ENCODE results near the gene LDB3.

Gene LDB3

GRCh38 chr10:86699125-86699524, 30.8 kb downstream of the LDB3 start:
- Histone ChIP-seq H3K27ac (ENCODE audit: low read depth, low read length) (no peak overlapping the region), H3K79me2 (ENCODE audit: control insufficient read depth, low read length) (no peaks in the 10 kb centered on the region), H3K4me3 (ENCODE audit: low read length) (no peak overlapping the region), H3K9me3 (ENCODE audit: control insufficient read depth, insufficient read depth, low read length) (no peaks in the 10 kb centered on the region), H3K4me2 (ENCODE audit: low read length) (no peak overlapping the region), H4K20me1 (ENCODE audit: control insufficient read depth, insufficient read depth, low read depth, low read length) (no peaks in the 10 kb centered on the region), H3K4me1 (ENCODE audit: control insufficient read depth, low read length) (no peaks in the 10 kb centered on the region), H3K27me3 (ENCODE audit: control insufficient read depth, low read length) (peaks cover 6% of the 10 kb centered on the region), H3F3A (ENCODE audit: control insufficient read depth, insufficient read depth) (no peaks in the 10 kb centered on the region), H3K9me2 (replicated peaks; ENCODE audit: control insufficient read depth, low read length) (no peaks in the 10 kb centered on the region), H3K36me3 (ENCODE audit: control insufficient read depth, low read length) (no peaks in the 10 kb centered on the region)
- no peak for TF ChIP-seq EZH2phosphoT487 (IDR thresholded peaks at IDR 0.05; ENCODE audit: borderline replicate concordance, low read length)

- Histone ChIP-seq H3K9me3 (ENCODE audit: control insufficient read depth, insufficient read depth, low read length) (no peaks in the 10 kb centered on the region), H3K79me2 (ENCODE audit: control insufficient read depth, low read length) (no peaks in the 10 kb centered on the region), H3K9me2 (replicated peaks; ENCODE audit: control insufficient read depth, low read length) (no peaks in the 10 kb centered on the region), H3K4me2 (ENCODE audit: low read length) (no peak overlapping the region), H3K36me3 (ENCODE audit: control insufficient read depth, low read length) (no peaks in the 10 kb centered on the region), H4K20me1 (ENCODE audit: control insufficient read depth, insufficient read depth, low read depth, low read length) (no peaks in the 10 kb centered on the region), H3K27me3 (ENCODE audit: control insufficient read depth, low read length) (peaks cover 4% of the 10 kb centered on the region; the same call in 1 of the 2 replicates), H3K27ac (ENCODE audit: low read depth, low read length) (no peak overlapping the region), H3F3A (ENCODE audit: control insufficient read depth, insufficient read depth) (no peaks in the 10 kb centered on the region), H3K4me1 (ENCODE audit: control insufficient read depth, low read length) (no peaks in the 10 kb centered on the region), H3K4me3 (ENCODE audit: low read length) (no peak overlapping the region)
- TF ChIP-seq CTCF (IDR thresholded peaks at IDR 0.05; ENCODE audit: low read depth, low read length, poor library complexity, severe bottlenecking), result no peak
- TF ChIP-seq EZH2phosphoT487 (IDR thresholded peaks at IDR 0.05; ENCODE audit: borderline replicate concordance, low read length), result no peak
Observed at GRCh38 chr10:86699541-86699940, 31.2 kb downstream of the LDB3 start.

GRCh38 chr10:86699991-86700840, 31.9 kb downstream of the LDB3 start:
- no peak for TF ChIP-seq EZH2phosphoT487 (IDR thresholded peaks at IDR 0.05; ENCODE audit: borderline replicate concordance, low read length)
- TF ChIP-seq CTCF (IDR thresholded peaks at IDR 0.05; ENCODE audit: low read depth, low read length, poor library complexity, severe bottlenecking), result no peak

More at GRCh38 chr10:86699991-86700840, 31.9 kb downstream of the LDB3 start:
- Histone ChIP-seq H3K4me1 (ENCODE audit: control insufficient read depth, low read length) (no peaks in the 10 kb centered on the region), H3K27ac (ENCODE audit: low read depth, low read length) (no peak overlapping the region), H3K9me2 (replicated peaks; ENCODE audit: control insufficient read depth, low read length) (no peaks in the 10 kb centered on the region), H3K9me3 (ENCODE audit: control insufficient read depth, insufficient read depth, low read length) (no peaks in the 10 kb centered on the region), H4K20me1 (ENCODE audit: control insufficient read depth, insufficient read depth, low read depth, low read length) (no peaks in the 10 kb centered on the region), H3F3A (ENCODE audit: control insufficient read depth, insufficient read depth) (no peaks in the 10 kb centered on the region), H3K27me3 (ENCODE audit: control insufficient read depth, low read length) (peaks cover 4% of the 10 kb centered on the region; the same call in 1 of the 2 replicates), H3K79me2 (ENCODE audit: control insufficient read depth, low read length) (no peaks in the 10 kb centered on the region), H3K4me2 (ENCODE audit: low read length) (no peak overlapping the region), H3K36me3 (ENCODE audit: control insufficient read depth, low read length) (no peaks in the 10 kb centered on the region), H3K4me3 (ENCODE audit: low read length) (no peak overlapping the region)

Data from DOHH2 (cell line).